MCF 10A (cell line): Measurements from ENCODE around the gene CACNA1C. TPM values are rescaled to one million over a fixed set of nuclear protein-coding genes. Genes with fewer than 3 reads are reported as not detected.

Experiments
- BruUV-seq: library from RNA; stranded (reverse); fragments of 400-500 nt; replicated peaks from 2 replicates; lab custom pipeline; 2021; lab: Mats Ljungman, UMichigan
- CTCF ChIA-PET: fragments of 300-600 bp; sonication (Branson Sonifier 250); formaldehyde crosslinking; extraction: SDS; loops from one replicate; lab custom pipeline; 2021; ENCODE audit warnings: antibody characterized with exemption, inconsistent platforms; lab: Yijun Ruan, JAX
- POLR2A ChIA-PET: fragments of 300-600, 350-650 bp; sonication (Branson Sonifier 250); formaldehyde crosslinking; extraction: SDS; loops from one replicate; lab custom pipeline; 2020; ENCODE audit warnings: antibody characterized with exemption, inconsistent platforms; lab: Yijun Ruan, JAX
- DNase-seq: peaks from one replicate; pipeline ENCODE4 v3.0.0-alpha.2; 2018; ENCODE audit not compliant: unreplicated experiment
- H3K27ac Mint-ChIP-seq: one replicate; pipeline ENCODE4 v1.8.0; 2022; ENCODE audit warnings: mild to moderate bottlenecking, low read depth, mixed read lengths; ENCODE audit not compliant: unreplicated experiment
- H3K27me3 Mint-ChIP-seq: one replicate; pipeline ENCODE4 v1.8.0; 2022; ENCODE audit warnings: mixed read lengths; ENCODE audit not compliant: insufficient read depth, unreplicated experiment
- H3K36me3 Mint-ChIP-seq: one replicate; pipeline ENCODE4 v1.8.0; 2022; ENCODE audit warnings: mild to moderate bottlenecking, moderate library complexity, mixed read lengths; ENCODE audit not compliant: insufficient read depth, unreplicated experiment
- H3K4me1 Mint-ChIP-seq: one replicate; pipeline ENCODE4 v1.8.0; 2022; ENCODE audit warnings: mixed read lengths; ENCODE audit not compliant: insufficient read depth, unreplicated experiment
- H3K4me3 Mint-ChIP-seq: one replicate; pipeline ENCODE4 v1.8.0; 2022; ENCODE audit warnings: mild to moderate bottlenecking, moderate library complexity, mixed read lengths; ENCODE audit not compliant: unreplicated experiment
- H3K9me3 Mint-ChIP-seq: one replicate; pipeline ENCODE4 v1.8.0; 2022; ENCODE audit warnings: mixed read lengths; ENCODE audit not compliant: unreplicated experiment
- CTCF ChIP-seq: fragments of 200-600 bp; IDR thresholded peaks from one replicate; pipeline ENCODE4 v1.8.0; 2022; ENCODE audit warnings: antibody characterized with exemption, mild to moderate bottlenecking; ENCODE audit not compliant: unreplicated experiment
- intact Hi-C: fragments of 100-400 bp; cut with micrococcal nuclease; formaldehyde crosslinking; loops from 2 replicates; pipeline ENCODE4 v1.14.1; 2022
- total RNA-seq: library from RNA; stranded (reverse); gene quantifications from 2 replicates; pipeline ENCODE4 v1.2.3, GENCODE V29; 2022

Gene CACNA1C
- total RNA-seq, 1 experiment from 2014 or later: not detected

GRCh38 chr12:2456813-2457186, 404.0 kb downstream of the CACNA1C start:
- Mint-ChIP-seq H3K4me3 (no peak overlapping the region), H3K4me1 (no peaks in the 10 kb centered on the region), H3K27ac (no peak overlapping the region), H3K9me3 (no peaks in the 10 kb centered on the region), H3K27me3 (peaks cover 20% of the 10 kb centered on the region), H3K36me3 (no peaks in the 10 kb centered on the region)
- ChIA-PET POLR2A (no interaction called here), CTCF (no interaction called here)
- intact Hi-C loops: no loop called here
- no TSS peak for BruUV-seq
- TF ChIP-seq CTCF: no peak
- DNase-seq: no peak

DNA sequence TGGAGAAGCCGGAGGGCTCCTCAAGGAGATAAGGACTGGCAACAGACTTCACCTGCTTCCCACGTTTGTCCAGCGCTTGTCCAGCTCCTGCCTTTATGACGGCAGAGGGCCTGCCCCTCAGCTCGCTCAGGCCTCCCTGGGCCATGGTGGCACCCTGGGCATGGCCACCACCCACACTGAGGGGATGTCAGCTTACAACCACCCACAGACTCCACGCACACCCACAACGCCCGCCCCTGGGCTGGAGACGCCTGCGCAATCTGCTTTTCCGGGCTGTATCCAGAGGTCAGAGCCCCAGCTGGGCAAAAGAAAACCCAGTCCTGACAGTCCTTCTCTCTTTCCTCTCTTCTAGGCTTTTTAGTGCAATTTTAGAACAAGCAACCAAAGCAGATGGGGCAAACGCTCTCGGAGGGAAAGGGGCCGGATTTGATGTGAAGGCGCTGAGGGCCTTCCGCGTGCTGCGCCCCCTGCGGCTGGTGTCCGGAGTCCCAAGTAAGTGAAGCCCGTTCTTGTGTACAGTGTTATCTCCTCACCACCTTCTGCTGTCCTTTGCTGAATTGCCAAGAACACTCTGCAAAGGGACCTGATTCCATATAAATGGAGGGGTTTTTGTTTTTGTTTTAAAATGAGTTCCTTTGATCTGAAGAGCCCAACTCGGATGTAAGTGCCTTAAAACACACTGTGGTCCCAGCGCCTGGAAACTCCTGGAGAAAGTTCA, 404.6 kb downstream of the CACNA1C start:
- BruUV-seq: no TSS peak
- ChIA-PET CTCF (no interaction called here), POLR2A (no interaction called here)
- H3K27ac Mint-ChIP-seq: no peak overlapping the region
- no peak for TF ChIP-seq CTCF
- no peaks in the 10 kb centered on the region for H3K4me1 Mint-ChIP-seq
- intact Hi-C loops: no loop called here
- no peaks in the 10 kb centered on the region for H3K36me3 Mint-ChIP-seq
- peaks cover 19% of the 10 kb centered on the region for H3K27me3 Mint-ChIP-seq
- no peak for DNase-seq
- no peaks in the 10 kb centered on the region for H3K9me3 Mint-ChIP-seq
- H3K4me3 Mint-ChIP-seq: no peak overlapping the region

- peaks cover 22% of the 10 kb centered on the region for H3K27me3 Mint-ChIP-seq
- no peaks in the 10 kb centered on the region for H3K9me3 Mint-ChIP-seq
- POLR2A ChIA-PET: no interaction called here
- intact Hi-C loops: no loop called here
- no TSS peak for BruUV-seq
- DNase-seq: no peak
- no peak overlapping the region for H3K27ac Mint-ChIP-seq
- H3K4me1 Mint-ChIP-seq: no peaks in the 10 kb centered on the region
- CTCF ChIA-PET: no interaction called here
- H3K36me3 Mint-ChIP-seq: no peaks in the 10 kb centered on the region
- H3K4me3 Mint-ChIP-seq: no peak overlapping the region
- TF ChIP-seq CTCF: no peak
Observed at GRCh38 chr12:2457933-2458414, 405.2 kb downstream of the CACNA1C start.

GRCh38 chr12:2460051-2460670, 407.4 kb downstream of the CACNA1C start:
- DNase-seq: no peak
- H3K4me1 Mint-ChIP-seq: no peaks in the 10 kb centered on the region
- H3K27ac Mint-ChIP-seq: no peak overlapping the region
- TF ChIP-seq CTCF: no peak
- POLR2A ChIA-PET: no interaction called here
- peaks cover 44% of the 10 kb centered on the region for H3K27me3 Mint-ChIP-seq
- no peaks in the 10 kb centered on the region for H3K36me3 Mint-ChIP-seq
- H3K4me3 Mint-ChIP-seq: no peak overlapping the region
- H3K9me3 Mint-ChIP-seq: no peaks in the 10 kb centered on the region
- BruUV-seq: no TSS peak
- CTCF ChIA-PET: no interaction called here
- intact Hi-C loops: no loop called here
